Activated naive CD8-positive, alpha-beta T cell treated with anti-CD3 and anti-CD28 coated beads for 36 hours (primary cell): Measurements from ENCODE around the gene RBBP8NL. TPM values are rescaled to one million over a fixed set of nuclear protein-coding genes. Genes with fewer than 3 reads are reported as not detected.

Experiments used
- DNase-seq: peaks from one replicate; pipeline ENCODE4 v3.0.0; 2021
- H3K27ac Mint-ChIP-seq: one replicate; pipeline ENCODE4 v1.8.0; 2022; ENCODE audit warnings: mild to moderate bottlenecking, moderate library complexity, mixed read lengths
- H3K27me3 Mint-ChIP-seq: one replicate; pipeline ENCODE4 v1.8.0; 2022; ENCODE audit warnings: mild to moderate bottlenecking, mixed read lengths
- H3K36me3 Mint-ChIP-seq: one replicate; pipeline ENCODE4 v1.8.0; 2021; ENCODE audit warnings: mild to moderate bottlenecking, mixed read lengths
- H3K4me1 Mint-ChIP-seq: one replicate; pipeline ENCODE4 v1.8.0; 2021; ENCODE audit warnings: mixed read lengths
- H3K4me3 Mint-ChIP-seq: one replicate; pipeline ENCODE4 v1.8.0; 2022; ENCODE audit warnings: mild to moderate bottlenecking, moderate library complexity, mixed read lengths
- H3K9me3 Mint-ChIP-seq: one replicate; pipeline ENCODE4 v1.8.0; 2022; ENCODE audit warnings: mixed read lengths
- total RNA-seq, 2 experiments: library from RNA; stranded (reverse); gene quantifications; one replicate each; pipeline ENCODE4 v1.2.3, GENCODE V29; 2021

RBBP8NL gene
- total RNA-seq, 2 experiments from 2014 or later: not detected

GRCh38 chr20:62391165-62392076 lies 35.9 kb downstream of the RBBP8NL start:
- peak overlapping the region; percentile 28 for H3K27ac Mint-ChIP-seq
- DNase-seq: no peak
- peaks cover 25% of the 10 kb centered on the region for H3K4me1 Mint-ChIP-seq
- H3K36me3 Mint-ChIP-seq: peaks cover 31% of the 10 kb centered on the region
- no peaks in the 10 kb centered on the region for H3K27me3 Mint-ChIP-seq
- no peak overlapping the region for H3K4me3 Mint-ChIP-seq
- no peaks in the 10 kb centered on the region for H3K9me3 Mint-ChIP-seq

GRCh38 chr20:62390317-62391164 lies 36.8 kb downstream of the RBBP8NL start:
- no peak for DNase-seq
- peaks cover 26% of the 10 kb centered on the region for H3K4me1 Mint-ChIP-seq
- no peaks in the 10 kb centered on the region for H3K27me3 Mint-ChIP-seq
- H3K36me3 Mint-ChIP-seq: peaks cover 36% of the 10 kb centered on the region
- H3K9me3 Mint-ChIP-seq: no peaks in the 10 kb centered on the region
- H3K27ac Mint-ChIP-seq: peak overlapping the region; percentile 93
- no peak overlapping the region for H3K4me3 Mint-ChIP-seq

- H3K27me3 Mint-ChIP-seq: no peaks in the 10 kb centered on the region
- peak overlapping the region; percentile 93 for H3K4me3 Mint-ChIP-seq
- peak overlapping the region; percentile 93 for H3K27ac Mint-ChIP-seq
- peaks cover 43% of the 10 kb centered on the region for H3K36me3 Mint-ChIP-seq
- peaks cover 33% of the 10 kb centered on the region for H3K4me1 Mint-ChIP-seq
- no peaks in the 10 kb centered on the region for H3K9me3 Mint-ChIP-seq
- no peak for DNase-seq
Observed at GRCh38 chr20:62389601-62390087, 37.7 kb downstream of the RBBP8NL start.

- Mint-ChIP-seq H3K27me3 (no peaks in the 10 kb centered on the region), H3K4me3 (peak overlapping the region; percentile 93), H3K27ac (peak overlapping the region; percentile 93), H3K4me1 (peaks cover 33% of the 10 kb centered on the region), H3K9me3 (no peaks in the 10 kb centered on the region), H3K36me3 (peaks cover 43% of the 10 kb centered on the region)
- no peak for DNase-seq
Observed at GRCh38 chr20:62388839-62389600, 38.3 kb downstream of the RBBP8NL start.

GRCh38 chr20:62387933-62388635 lies 39.3 kb downstream of the RBBP8NL start:
- no peak for DNase-seq
- Mint-ChIP-seq H3K4me3 (peak overlapping the region; percentile 93), H3K9me3 (no peaks in the 10 kb centered on the region), H3K36me3 (peaks cover 47% of the 10 kb centered on the region), H3K4me1 (peaks cover 36% of the 10 kb centered on the region), H3K27me3 (no peaks in the 10 kb centered on the region), H3K27ac (peak overlapping the region; percentile 93)

- peaks cover 39% of the 10 kb centered on the region for H3K4me1 Mint-ChIP-seq
- peak overlapping the region; percentile 93 for H3K4me3 Mint-ChIP-seq
- peak overlapping the region; percentile 93 for H3K27ac Mint-ChIP-seq
- no peak for DNase-seq
- no peaks in the 10 kb centered on the region for H3K9me3 Mint-ChIP-seq
- peaks cover 52% of the 10 kb centered on the region for H3K36me3 Mint-ChIP-seq
- no peaks in the 10 kb centered on the region for H3K27me3 Mint-ChIP-seq
Observed at GRCh38 chr20:62387219-62387913, 40.0 kb downstream of the RBBP8NL start.

- DNase-seq: peak; percentile 95
- Mint-ChIP-seq H3K9me3 (peaks cover 3% of the 10 kb centered on the region), H3K4me1 (peaks cover 39% of the 10 kb centered on the region), H3K36me3 (peaks cover 58% of the 10 kb centered on the region), H3K27ac (peak within 1 kb of the TSS; percentile 93), H3K4me3 (peak within 1 kb of the TSS; percentile 93), H3K27me3 (no peaks in the 10 kb centered on the region)
Observed at GRCh38 chr20:62386383-62387218, 40.7 kb downstream of the RBBP8NL start, which contains the start of gene RPS21. TSS of gene RPS21 (plus strand) at chr20:62387103. CDS start at chr20:62387339, 236 bp downstream.

GRCh38 chr20:62382306-62383198 lies 44.8 kb downstream of the RBBP8NL start:
- Mint-ChIP-seq H3K4me1 (peaks cover 16% of the 10 kb centered on the region), H3K27ac (no peak overlapping the region), H3K4me3 (no peak overlapping the region), H3K36me3 (peaks cover 33% of the 10 kb centered on the region), H3K9me3 (peaks cover 3% of the 10 kb centered on the region), H3K27me3 (no peaks in the 10 kb centered on the region)
- DNase-seq: peak; percentile 82

GRCh38 chr20:62381842-62382241 lies 45.5 kb downstream of the RBBP8NL start:
- DNase-seq: no peak
- Mint-ChIP-seq H3K27me3 (no peaks in the 10 kb centered on the region), H3K4me1 (peaks cover 14% of the 10 kb centered on the region), H3K9me3 (peaks cover 3% of the 10 kb centered on the region), H3K36me3 (peaks cover 28% of the 10 kb centered on the region), H3K4me3 (no peak overlapping the region), H3K27ac (no peak overlapping the region)

- Mint-ChIP-seq H3K27me3 (no peaks in the 10 kb centered on the region), H3K36me3 (peaks cover 27% of the 10 kb centered on the region), H3K27ac (no peak overlapping the region), H3K4me1 (peaks cover 14% of the 10 kb centered on the region), H3K9me3 (peaks cover 3% of the 10 kb centered on the region), H3K4me3 (no peak overlapping the region)
- DNase-seq: no peak
Observed at GRCh38 chr20:62381202-62381797, 46.0 kb downstream of the RBBP8NL start.

GRCh38 chr20:62378215-62378614 lies 49.1 kb downstream of the RBBP8NL start:
- Mint-ChIP-seq H3K4me3 (no peak overlapping the region), H3K9me3 (peaks cover 3% of the 10 kb centered on the region), H3K4me1 (peaks cover 2% of the 10 kb centered on the region), H3K27me3 (no peaks in the 10 kb centered on the region), H3K27ac (no peak overlapping the region), H3K36me3 (peaks cover 11% of the 10 kb centered on the region)
- DNase-seq: no peak
